Astrocyte (in vitro differentiated cells and primary cell): ENCODE data around the gene POU2F2.

Experiments used
- EZH2 ChIP-seq: IDR thresholded peaks from 2 replicates; pipeline ENCODE4 v1.6.1; 2012; ENCODE audit warnings: mild to moderate bottlenecking, low read length, inconsistent platforms; ENCODE audit not compliant: insufficient read depth
- TF ChIP-seq, protein P1 (sequence below): IDR thresholded peaks from 2 replicates; pipeline ENCODE4 v1.5.1; 2011; ENCODE audit warnings: low read depth, mild to moderate bottlenecking, inconsistent platforms, low read length, moderate library complexity; ENCODE audit not compliant: insufficient read depth

DNA sequence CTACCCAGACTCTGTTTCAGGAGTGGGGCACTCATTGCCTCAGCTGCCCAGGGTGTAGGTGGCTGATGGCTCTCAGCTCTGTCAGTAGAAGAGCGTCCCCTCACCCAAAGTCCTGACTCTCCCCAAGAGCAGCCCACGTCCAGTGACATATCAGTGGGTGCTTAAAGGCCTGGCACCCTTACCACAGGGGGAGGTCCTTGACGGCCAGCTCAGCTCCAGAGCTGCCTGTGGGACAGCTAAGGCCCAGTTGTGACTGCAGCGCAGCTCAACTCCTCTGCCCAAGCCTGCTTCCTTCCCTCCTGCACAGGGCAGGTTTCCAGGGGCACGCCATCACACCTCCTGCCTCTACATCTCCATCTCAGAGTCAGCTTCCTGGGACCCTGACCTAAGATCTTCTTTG lies 94.6 kb downstream of the POU2F2 start:
- TF ChIP-seq, protein P1, sequence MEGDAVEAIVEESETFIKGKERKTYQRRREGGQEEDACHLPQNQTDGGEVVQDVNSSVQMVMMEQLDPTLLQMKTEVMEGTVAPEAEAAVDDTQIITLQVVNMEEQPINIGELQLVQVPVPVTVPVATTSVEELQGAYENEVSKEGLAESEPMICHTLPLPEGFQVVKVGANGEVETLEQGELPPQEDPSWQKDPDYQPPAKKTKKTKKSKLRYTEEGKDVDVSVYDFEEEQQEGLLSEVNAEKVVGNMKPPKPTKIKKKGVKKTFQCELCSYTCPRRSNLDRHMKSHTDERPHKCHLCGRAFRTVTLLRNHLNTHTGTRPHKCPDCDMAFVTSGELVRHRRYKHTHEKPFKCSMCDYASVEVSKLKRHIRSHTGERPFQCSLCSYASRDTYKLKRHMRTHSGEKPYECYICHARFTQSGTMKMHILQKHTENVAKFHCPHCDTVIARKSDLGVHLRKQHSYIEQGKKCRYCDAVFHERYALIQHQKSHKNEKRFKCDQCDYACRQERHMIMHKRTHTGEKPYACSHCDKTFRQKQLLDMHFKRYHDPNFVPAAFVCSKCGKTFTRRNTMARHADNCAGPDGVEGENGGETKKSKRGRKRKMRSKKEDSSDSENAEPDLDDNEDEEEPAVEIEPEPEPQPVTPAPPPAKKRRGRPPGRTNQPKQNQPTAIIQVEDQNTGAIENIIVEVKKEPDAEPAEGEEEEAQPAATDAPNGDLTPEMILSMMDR, result no peak
- TF ChIP-seq EZH2, result no peak
